ENCODE measurements around the gene LAMA2. TPM values are rescaled to one million over a fixed set of nuclear protein-coding genes. Genes with fewer than 3 reads are reported as not detected.

Gene LAMA2
- total and polyA plus RNA-seq, 7 donors = 0.46 to 131 (median 59.6) TPM

- TF ChIP-seq POLR2AphosphoS5 (IDR thresholded peaks at IDR 0.05) (no peak), EP300 (IDR thresholded peaks at IDR 0.05) (no peak), POLR2A (IDR thresholded peaks at IDR 0.05) (no peak), CTCF (IDR thresholded peaks at IDR 0.05) (no peak)
- DNase-seq = no peak
- H3K9me3 ChIP-seq = no peaks in the 10 kb centered on the region
- intact Hi-C loops (cut with DNase I) = no loop called here
- no peak overlapping the region for H3K4me3 ChIP-seq
- H3K36me3 ChIP-seq = no peaks in the 10 kb centered on the region
- H3K27me3 ChIP-seq = no peaks in the 10 kb centered on the region
- no peaks in the 10 kb centered on the region for H3K4me1 ChIP-seq
- H3K27ac ChIP-seq = no peak overlapping the region
- WGBS, 2 donors = 65 to 74% methylated on average over 2 of the region's 2 CpGs
Observed at GRCh38 chr6:129029778-129030177, 146.8 kb downstream of the LAMA2 start.

- H3K4me3 ChIP-seq = no peak overlapping the region
- no peaks in the 10 kb centered on the region for H3K27me3 ChIP-seq
- 77 to 91% methylated on average over 1 of the region's 1 CpG for WGBS, 2 donors
- no peak overlapping the region for H3K27ac ChIP-seq
- H3K9me3 ChIP-seq = no peaks in the 10 kb centered on the region
- no peaks in the 10 kb centered on the region for H3K36me3 ChIP-seq
- TF ChIP-seq POLR2A (IDR thresholded peaks at IDR 0.05) = no peak
- TF ChIP-seq POLR2AphosphoS5 (IDR thresholded peaks at IDR 0.05) = no peak
- TF ChIP-seq EP300 (IDR thresholded peaks at IDR 0.05) = no peak
- TF ChIP-seq CTCF (IDR thresholded peaks at IDR 0.05) = no peak
- intact Hi-C loops (cut with DNase I) = no loop called here
- H3K4me1 ChIP-seq = no peaks in the 10 kb centered on the region
- no peak for DNase-seq
Observed at GRCh38 chr6:129030215-129030614, 147.3 kb downstream of the LAMA2 start.

- H3K36me3 ChIP-seq = no peaks in the 10 kb centered on the region
- H3K4me1 ChIP-seq = no peaks in the 10 kb centered on the region
- H3K4me3 ChIP-seq = no peak overlapping the region
- intact Hi-C loops (cut with DNase I) = no loop called here
- WGBS, 2 donors = 65 to 71% methylated on average over 1 of the region's 1 CpG
- H3K27me3 ChIP-seq = no peaks in the 10 kb centered on the region
- TF ChIP-seq POLR2AphosphoS5 (IDR thresholded peaks at IDR 0.05) (no peak), POLR2A (IDR thresholded peaks at IDR 0.05) (no peak), CTCF (IDR thresholded peaks at IDR 0.05) (no peak), EP300 (IDR thresholded peaks at IDR 0.05) (no peak)
- no peak overlapping the region for H3K27ac ChIP-seq
- H3K9me3 ChIP-seq = no peaks in the 10 kb centered on the region
- DNase-seq = no peak
Observed at GRCh38 chr6:129031051-129031599, 148.2 kb downstream of the LAMA2 start.

DNA sequence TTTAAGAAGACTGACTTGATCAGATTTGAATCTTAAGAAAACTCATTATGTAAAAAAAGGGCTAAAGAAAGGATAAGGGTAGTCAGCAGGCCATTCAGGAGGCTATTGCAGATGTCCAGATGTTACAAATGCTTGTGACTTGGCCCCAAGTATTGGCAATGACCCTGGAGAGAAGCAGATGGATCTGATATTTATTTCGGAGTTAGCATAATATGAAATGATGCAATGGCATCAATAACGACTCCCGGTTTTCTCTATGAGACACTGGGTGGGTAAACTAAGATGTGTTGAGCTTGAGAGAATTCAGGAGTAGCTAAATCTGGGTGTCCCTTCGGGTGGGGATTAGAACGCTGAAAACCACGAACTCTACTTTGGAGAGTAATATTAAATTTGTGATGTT is 149.7 kb downstream of the LAMA2 start:
- no peak for TF ChIP-seq POLR2A (IDR thresholded peaks at IDR 0.05)
- no peak for TF ChIP-seq EP300 (IDR thresholded peaks at IDR 0.05)
- TF ChIP-seq CTCF (IDR thresholded peaks at IDR 0.05) = no peak
- TF ChIP-seq POLR2AphosphoS5 (IDR thresholded peaks at IDR 0.05) = peak in 2 of 4 donors; percentile 7 to 9
- H3K4me1 ChIP-seq = no peaks in the 10 kb centered on the region
- intact Hi-C loops (cut with DNase I) = no loop called here
- no peaks in the 10 kb centered on the region for H3K9me3 ChIP-seq
- H3K27me3 ChIP-seq = no peaks in the 10 kb centered on the region
- peak; percentile 66 for DNase-seq
- no peaks in the 10 kb centered on the region for H3K36me3 ChIP-seq
- WGBS, 2 donors = 78 to 84% methylated on average over 6 of the region's 6 CpGs
- H3K27ac ChIP-seq = peak overlapping the region in 1 of 4 donors; percentile 32
- no peak overlapping the region for H3K4me3 ChIP-seq

- no peaks in the 10 kb centered on the region for H3K36me3 ChIP-seq
- H3K9me3 ChIP-seq = no peaks in the 10 kb centered on the region
- 79 to 84% methylated on average over 1 of the region's 1 CpG for WGBS, 2 donors
- no peak for DNase-seq
- H3K4me1 ChIP-seq = no peaks in the 10 kb centered on the region
- intact Hi-C loops (cut with DNase I) = no loop called here
- no peak for TF ChIP-seq POLR2AphosphoS5 (IDR thresholded peaks at IDR 0.05)
- TF ChIP-seq POLR2A (IDR thresholded peaks at IDR 0.05) = no peak
- no peak for TF ChIP-seq CTCF (IDR thresholded peaks at IDR 0.05)
- TF ChIP-seq EP300 (IDR thresholded peaks at IDR 0.05) = no peak
- no peak overlapping the region for H3K27ac ChIP-seq
- H3K4me3 ChIP-seq = no peak overlapping the region
- H3K27me3 ChIP-seq = no peaks in the 10 kb centered on the region
Observed at GRCh38 chr6:129033180-129033579, 150.2 kb downstream of the LAMA2 start.

Data from sigmoid colon (tissue), 7 donors.